ENCODE measurements around the gene PPTC7.
"Not testable (repeated sequence)": the region's sequence is repeated elsewhere in the genome, so short reads cannot be mapped to it uniquely, and the experiment has no call there.

Gene PPTC7

GRCh38 chr12:110561471-110562201, 21.5 kb downstream of the PPTC7 start:
- no peak for DNase-seq (ENCODE audit: low read depth in 2 of 2)

GRCh38 chr12:110560946-110561345, 22.2 kb downstream of the PPTC7 start:
- DNase-seq (ENCODE audit: low read depth in 2 of 2) = no peak

- DNase-seq (ENCODE audit: low read depth in 2 of 2) = no peak
Measured at GRCh38 chr12:110560048-110560447, 23.1 kb downstream of the PPTC7 start.

GRCh38 chr12:110558945-110559344, 24.2 kb downstream of the PPTC7 start:
- DNase-seq (ENCODE audit: low read depth in 2 of 2) = not testable (repeated sequence)

GRCh38 chr12:110557300-110557699, 25.8 kb downstream of the PPTC7 start:
- DNase-seq (ENCODE audit: low read depth in 2 of 2) = no peak

GRCh38 chr12:110556705-110557104, 26.4 kb downstream of the PPTC7 start:
- DNase-seq (ENCODE audit: low read depth in 2 of 2) = no peak

- no peak for DNase-seq (ENCODE audit: low read depth in 2 of 2)
Measured at GRCh38 chr12:110555577-110556406, 27.3 kb downstream of the PPTC7 start.

- no peak for DNase-seq (ENCODE audit: low read depth in 2 of 2)
Measured at GRCh38 chr12:110554184-110554583, 28.9 kb downstream of the PPTC7 start.

GRCh38 chr12:110550981-110551380, 32.1 kb downstream of the PPTC7 start:
- DNase-seq (ENCODE audit: low read depth in 2 of 2) = no peak

GRCh38 chr12:110549716-110550115, 33.4 kb downstream of the PPTC7 start:
- no peak for DNase-seq (ENCODE audit: low read depth in 2 of 2)

GRCh38 chr12:110548678-110549077, 34.4 kb downstream of the PPTC7 start:
- DNase-seq (ENCODE audit: low read depth in 2 of 2) = no peak

GRCh38 chr12:110547090-110547489, 36.0 kb downstream of the PPTC7 start:
- DNase-seq (ENCODE audit: low read depth in 2 of 2) = no peak

- DNase-seq (ENCODE audit: low read depth in 2 of 2) = no peak
Measured at GRCh38 chr12:110546339-110546738, 36.8 kb downstream of the PPTC7 start.

- DNase-seq (ENCODE audit: low read depth in 2 of 2) = no peak
Measured at GRCh38 chr12:110545812-110546211, 37.3 kb downstream of the PPTC7 start.

- not testable (repeated sequence) for DNase-seq (ENCODE audit: low read depth in 2 of 2)
Measured at GRCh38 chr12:110545259-110545658, 37.9 kb downstream of the PPTC7 start.

GRCh38 chr12:110543965-110544364, 39.2 kb downstream of the PPTC7 start:
- DNase-seq (ENCODE audit: low read depth in 2 of 2) = no peak

GRCh38 chr12:110543252-110543959, 39.7 kb downstream of the PPTC7 start:
- no peak for DNase-seq (ENCODE audit: low read depth in 2 of 2)

GRCh38 chr12:110540048-110540447, 43.1 kb downstream of the PPTC7 start:
- no peak for DNase-seq (ENCODE audit: low read depth in 2 of 2)

GRCh38 chr12:110538869-110539622, 44.1 kb downstream of the PPTC7 start:
- DNase-seq (ENCODE audit: low read depth in 2 of 2) = no peak

GRCh38 chr12:110537605-110538409, 45.3 kb downstream of the PPTC7 start:
- DNase-seq (ENCODE audit: low read depth in 2 of 2) = no peak
